Measurements from ENCODE around the gene MPZL1.

MPZL1 gene

GRCh38 chr1:167721617-167722151 is at the start of gene MPZL1:
Gene MPZL1, plus strand, starts transcription at chr1:167721982. Its CDS starts 170 bp downstream, at chr1:167722152.
- in situ Hi-C loops (cut with MboI; ENCODE audit: low sequenced_read_pairs) = no loop called here

DNA sequence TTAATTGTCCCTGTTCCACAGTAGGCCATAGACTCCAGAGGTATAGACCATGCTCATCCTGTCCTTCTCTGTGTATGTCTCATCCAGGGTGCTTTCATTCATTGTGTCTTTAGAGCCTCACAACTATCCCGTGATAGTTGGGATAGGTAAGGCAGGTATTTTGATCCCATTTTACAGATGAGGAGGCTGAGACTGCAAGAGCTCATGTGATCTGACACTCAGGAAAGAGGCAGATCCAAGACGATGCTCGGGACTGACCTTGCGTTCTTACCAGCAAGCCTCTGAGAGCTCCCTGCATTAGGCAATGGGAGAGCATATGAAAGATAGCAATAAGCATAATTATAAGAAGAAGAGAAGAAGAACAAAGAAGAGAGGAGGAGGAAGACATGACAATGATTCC is 49.0 kb upstream of the MPZL1 start:
- in situ Hi-C loops (cut with MboI; ENCODE audit: low sequenced_read_pairs) = no loop called here

- in situ Hi-C loops (cut with MboI; ENCODE audit: low sequenced_read_pairs) = no loop called here
Measured at GRCh38 chr1:167673265-167673664, 48.5 kb upstream of the MPZL1 start.

- in situ Hi-C loops (cut with MboI; ENCODE audit: low sequenced_read_pairs) = no loop called here
Measured at GRCh38 chr1:167674156-167674555, 47.6 kb upstream of the MPZL1 start.

GRCh38 chr1:167675440-167675839 is 46.3 kb upstream of the MPZL1 start:
- in situ Hi-C loops (cut with MboI; ENCODE audit: low sequenced_read_pairs) = loop anchor here (25.0 kb wide), 2 partner anchors 238 to 588 kb away; partner anchors contain the start of genes GPA33 and STYXL2

DNA sequence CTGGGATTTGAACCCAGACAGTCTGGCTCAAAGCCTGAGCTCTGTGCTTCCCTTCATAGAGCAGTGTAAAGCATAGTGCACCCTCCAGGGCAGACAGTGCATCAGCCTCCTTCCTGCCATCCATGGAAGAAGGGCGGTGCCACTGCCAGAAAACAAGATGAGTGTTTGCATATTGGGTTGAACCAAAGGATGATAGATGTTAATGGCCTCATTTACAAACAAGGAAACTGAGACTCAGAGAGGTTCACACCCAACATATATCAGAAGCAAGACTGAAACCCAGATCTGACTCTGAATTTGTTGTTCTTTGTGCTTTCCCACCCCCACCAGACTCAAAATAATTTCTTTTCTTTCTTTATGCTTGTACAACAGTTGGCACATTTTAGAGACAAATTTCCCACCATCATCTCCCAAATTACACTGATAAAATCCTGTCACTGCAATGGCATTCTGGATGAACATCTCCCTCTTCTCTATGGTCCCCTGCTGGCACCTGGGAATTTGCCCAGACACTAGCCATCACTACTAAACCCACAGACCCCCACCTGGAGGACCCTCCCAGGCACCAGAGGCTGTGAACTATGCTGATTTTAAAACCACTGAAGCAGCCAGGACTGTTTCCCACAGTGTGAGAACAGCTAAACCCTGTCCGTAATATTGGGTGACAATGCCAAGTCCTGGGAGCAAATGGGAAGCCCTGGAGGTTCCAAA is 45.4 kb upstream of the MPZL1 start:
- in situ Hi-C loops (cut with MboI; ENCODE audit: low sequenced_read_pairs) = loop anchor here (25.0 kb wide), 2 partner anchors 239 to 589 kb away; partner anchors contain the start of genes GPA33 and STYXL2

DNA sequence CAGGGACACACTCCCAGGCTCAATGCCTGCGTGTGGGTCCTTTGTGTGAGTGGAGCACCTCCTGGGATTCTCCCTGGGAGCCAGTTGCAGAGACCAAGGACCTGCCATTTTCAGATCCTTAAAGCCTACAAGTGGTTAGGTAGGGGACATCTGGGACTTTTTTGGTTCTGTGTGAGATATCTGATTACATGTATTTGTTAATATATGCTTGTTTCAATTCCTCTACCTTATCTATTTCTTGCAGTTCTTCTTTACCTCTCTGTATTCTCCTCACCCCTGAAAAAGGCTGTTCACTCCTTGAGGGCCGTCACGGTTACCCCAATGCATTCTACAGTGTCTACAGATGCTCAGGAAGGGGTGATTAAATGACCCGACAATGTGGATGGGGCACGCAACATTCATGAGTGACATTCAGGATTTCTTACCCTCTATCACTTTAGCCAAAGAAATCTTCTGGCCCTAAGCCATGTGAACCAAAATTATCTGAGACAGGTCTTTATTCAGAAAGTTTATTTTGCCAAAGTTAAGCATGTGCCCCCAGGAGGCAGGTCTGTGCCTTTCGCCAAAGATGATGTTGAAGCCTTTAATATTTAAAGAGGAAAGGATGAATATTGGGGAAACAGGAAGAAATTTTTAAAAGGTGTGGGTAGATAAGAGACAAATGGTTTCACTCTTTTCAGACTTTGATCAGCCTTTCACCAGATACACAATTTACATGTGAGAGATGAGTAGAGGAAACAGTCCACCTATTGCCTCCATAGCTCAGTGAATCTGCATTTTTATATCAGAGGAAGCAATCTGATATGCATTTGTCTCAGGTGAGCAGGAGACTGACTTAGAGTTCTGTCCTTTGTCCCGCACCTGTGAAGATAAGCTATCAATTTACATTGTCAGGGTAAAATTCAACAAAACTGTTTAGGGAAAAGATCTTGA is 44.6 kb upstream of the MPZL1 start:
- in situ Hi-C loops (cut with MboI; ENCODE audit: low sequenced_read_pairs) = loop anchor here (25.0 kb wide), 2 partner anchors 240 to 590 kb away; partner anchors contain the start of genes GPA33 and STYXL2

DNA sequence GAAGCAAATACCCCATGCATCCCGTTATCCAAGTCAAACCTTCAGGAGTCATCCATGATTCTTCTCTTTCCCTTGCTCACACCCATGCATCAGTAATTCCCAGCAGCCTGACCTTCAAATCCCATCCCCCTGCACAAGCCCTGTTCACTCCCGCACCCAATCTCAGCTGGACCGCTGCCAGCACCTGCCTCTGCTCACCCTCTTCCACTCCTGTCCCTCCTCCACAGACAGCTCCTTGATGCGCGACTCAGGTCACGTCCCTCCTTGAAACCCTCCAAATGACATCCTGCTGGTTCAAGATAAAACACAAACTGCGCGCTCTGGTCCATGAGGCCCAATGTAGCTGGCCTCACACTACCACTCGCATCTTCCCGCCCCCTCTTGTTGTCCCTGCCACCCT is 43.4 kb upstream of the MPZL1 start:
- in situ Hi-C loops (cut with MboI; ENCODE audit: low sequenced_read_pairs) = loop anchor here (25.0 kb wide), 2 partner anchors 241 to 591 kb away; partner anchors contain the start of genes GPA33 and STYXL2

- in situ Hi-C loops (cut with MboI; ENCODE audit: low sequenced_read_pairs) = loop anchor here (25.0 kb wide), 2 partner anchors 242 to 592 kb away; partner anchors contain the start of genes GPA33 and STYXL2
Measured at GRCh38 chr1:167678838-167679237, 42.9 kb upstream of the MPZL1 start.

DNA sequence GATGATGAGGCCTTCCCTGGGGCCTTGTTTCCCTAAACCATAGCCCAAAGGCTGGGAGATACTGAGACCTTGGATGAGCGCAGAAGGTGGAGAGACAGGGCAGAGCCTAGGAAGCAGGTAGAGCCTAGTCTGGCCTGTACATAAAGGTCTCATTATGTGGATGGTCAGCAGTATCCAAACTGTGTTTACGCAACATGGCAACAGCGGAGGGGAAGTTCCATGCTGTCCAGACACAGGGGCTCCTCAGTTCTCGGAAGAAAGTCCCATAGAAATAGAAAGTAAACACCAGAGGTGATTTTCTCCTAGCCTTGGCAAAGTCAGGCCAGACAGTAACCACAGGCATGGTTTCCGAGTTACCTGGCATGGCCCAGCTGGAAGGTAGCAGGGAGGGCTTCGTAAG is 42.1 kb upstream of the MPZL1 start:
- in situ Hi-C loops (cut with MboI; ENCODE audit: low sequenced_read_pairs) = loop anchor here (25.0 kb wide), 2 partner anchors 242 to 592 kb away; partner anchors contain the start of genes GPA33 and STYXL2

GRCh38 chr1:167681024-167681423 is 40.8 kb upstream of the MPZL1 start:
- in situ Hi-C loops (cut with MboI; ENCODE audit: low sequenced_read_pairs) = loop anchor here (25.0 kb wide), 2 partner anchors 244 to 594 kb away; partner anchors contain the start of genes GPA33 and STYXL2

GRCh38 chr1:167681451-167682098 is 40.2 kb upstream of the MPZL1 start:
- in situ Hi-C loops (cut with MboI; ENCODE audit: low sequenced_read_pairs) = loop anchor here (25.0 kb wide), 2 partner anchors 244 to 594 kb away; partner anchors contain the start of genes GPA33 and STYXL2

- in situ Hi-C loops (cut with MboI; ENCODE audit: low sequenced_read_pairs) = loop anchor here (25.0 kb wide), 2 partner anchors 246 to 596 kb away; partner anchors contain the start of genes GPA33 and STYXL2
Measured at GRCh38 chr1:167683226-167683625, 38.6 kb upstream of the MPZL1 start.

DNA sequence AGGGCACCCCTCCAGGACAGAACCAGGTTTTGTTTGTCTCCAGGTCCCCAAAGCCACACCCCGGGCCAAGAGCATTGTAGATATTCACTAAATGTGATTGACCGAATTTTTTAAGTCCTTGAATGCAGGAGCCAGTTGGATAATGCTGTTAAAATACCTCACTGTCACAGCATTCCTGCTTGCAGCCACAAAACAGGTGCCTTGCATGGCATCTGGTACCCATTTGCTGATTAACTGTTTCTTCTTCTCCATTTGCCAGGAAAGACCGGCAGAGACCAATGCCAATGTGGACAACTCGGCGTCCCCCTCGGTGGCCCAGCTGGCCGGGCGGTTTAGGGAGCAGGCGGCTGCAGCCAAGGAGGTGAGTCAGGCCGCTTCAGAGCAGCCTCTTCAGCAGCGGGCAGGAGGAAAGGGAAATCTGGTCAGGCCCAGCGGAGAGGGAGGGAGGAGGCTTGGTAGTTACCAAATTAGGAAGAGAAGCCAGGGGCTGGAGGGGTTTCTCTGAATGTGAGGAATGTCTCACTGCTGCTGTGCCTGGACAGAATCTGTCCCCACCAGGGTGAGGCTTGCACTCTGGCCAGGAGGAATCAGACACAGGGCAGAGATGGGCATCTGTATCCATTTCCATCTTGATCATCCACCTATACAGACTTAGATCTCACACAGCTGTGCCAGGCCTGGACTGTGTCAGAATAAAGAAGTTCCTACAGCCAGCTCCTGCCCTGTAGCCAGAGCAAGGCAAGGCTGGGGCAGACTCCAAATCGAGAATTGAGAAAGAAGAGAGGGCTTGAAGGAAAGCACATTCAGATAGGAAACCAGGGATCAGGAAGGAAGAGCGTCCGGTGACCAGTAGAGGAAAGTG is 37.9 kb upstream of the MPZL1 start:
- in situ Hi-C loops (cut with MboI; ENCODE audit: low sequenced_read_pairs) = loop anchor here (25.0 kb wide), 2 partner anchors 247 to 597 kb away; partner anchors contain the start of genes GPA33 and STYXL2

DNA sequence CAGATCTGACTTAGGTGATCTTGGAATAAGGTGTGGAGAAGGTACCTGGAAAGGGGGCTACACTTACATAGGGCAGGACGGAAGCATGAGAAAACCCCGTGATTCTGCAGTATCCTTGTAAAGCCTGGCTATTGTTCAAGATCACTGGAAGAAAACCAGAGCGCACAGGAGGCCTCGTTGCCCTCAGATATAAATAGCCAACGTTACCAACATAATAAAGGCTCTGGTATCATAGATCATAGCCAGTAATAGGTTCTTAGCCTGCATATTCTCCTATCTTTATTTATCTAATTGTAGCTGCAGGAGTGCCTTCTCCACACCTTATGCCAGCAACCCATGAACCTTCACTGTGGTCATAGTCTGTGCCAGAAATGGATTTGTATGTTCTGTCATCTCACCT is 35.9 kb upstream of the MPZL1 start:
- in situ Hi-C loops (cut with MboI; ENCODE audit: low sequenced_read_pairs) = loop anchor here (25.0 kb wide), 2 partner anchors 249 to 599 kb away; partner anchors contain the start of genes GPA33 and STYXL2

- in situ Hi-C loops (cut with MboI; ENCODE audit: low sequenced_read_pairs) = loop anchor here (25.0 kb wide), 2 partner anchors 251 to 601 kb away; partner anchors contain the start of genes GPA33 and STYXL2
Measured at GRCh38 chr1:167687919-167688519, 33.8 kb upstream of the MPZL1 start.

- in situ Hi-C loops (cut with MboI; ENCODE audit: low sequenced_read_pairs) = loop anchor here (25.0 kb wide), 2 partner anchors 252 to 602 kb away; partner anchors contain the start of genes GPA33 and STYXL2
Measured at GRCh38 chr1:167689567-167689920, 32.2 kb upstream of the MPZL1 start.

- in situ Hi-C loops (cut with MboI; ENCODE audit: low sequenced_read_pairs) = loop anchor here (25.0 kb wide), 2 partner anchors 253 to 603 kb away; partner anchors contain the start of genes GPA33 and STYXL2
Measured at GRCh38 chr1:167690053-167690452, 31.7 kb upstream of the MPZL1 start.

All from HL-60/S4 treated with phorbol 12-myristate 13-acetate at 8.2 ng/mL for 4 days and 3 days (cell line).